Hepatocyte (in vitro differentiated cells): Measurements from ENCODE around the gene TMEM259. TPM values are rescaled to one million over a fixed set of nuclear protein-coding genes. Genes with fewer than 3 reads are reported as not detected.

ENCODE experiments used
- DNase-seq: peaks from one replicate; pipeline ENCODE4 v3.0.0-alpha.2; 2016; ENCODE audit warnings: low spot score
- H2AFZ ChIP-seq: fragments of 200-600 bp; sonication (generic); 2 replicates; pipeline ENCODE4 v1.6.0; 2016; ENCODE audit warnings: antibody characterized with exemption, mild to moderate bottlenecking
- H3K27ac ChIP-seq: fragments of 200-600 bp; sonication (generic); 2 replicates; pipeline ENCODE4 v1.5.1; 2016; ENCODE audit warnings: mild to moderate bottlenecking
- H3K27me3 ChIP-seq: fragments of 200-600 bp; sonication (generic); 2 replicates; pipeline ENCODE4 v1.6.1; 2016
- H3K36me3 ChIP-seq: fragments of 200-600 bp; sonication (generic); replicated peaks from 2 replicates; pipeline ENCODE4 v1.5.1; 2016; ENCODE audit warnings: low read depth; ENCODE audit not compliant: insufficient read depth
- H3K4me1 ChIP-seq: fragments of 200-600 bp; sonication (generic); 2 replicates; pipeline ENCODE4 v1.5.1; 2016; ENCODE audit warnings: mild to moderate bottlenecking, moderate library complexity; ENCODE audit not compliant: insufficient read depth
- H3K4me2 ChIP-seq: fragments of 200-600 bp; sonication (generic); 2 replicates; pipeline ENCODE4 v1.6.0; 2016
- H3K4me3 ChIP-seq: fragments of 200-600 bp; sonication (generic); 2 replicates; pipeline ENCODE4 v1.5.1; 2016; ENCODE audit warnings: mild to moderate bottlenecking
- H3K79me2 ChIP-seq: fragments of 200-600 bp; sonication (generic); 2 replicates; pipeline ENCODE4 v1.6.0; 2017; ENCODE audit warnings: mild to moderate bottlenecking
- H3K9me2 ChIP-seq: fragments of 200-600 bp; sonication (generic); replicated peaks from 2 replicates; pipeline ENCODE4 v1.6.0; 2017; ENCODE audit warnings: mild to moderate bottlenecking; ENCODE audit not compliant: insufficient read depth
- H3K9me3 ChIP-seq: fragments of 200-600 bp; sonication (generic); 2 replicates; pipeline ENCODE4 v1.5.1; 2016; ENCODE audit warnings: low read depth, mild to moderate bottlenecking
- H4K20me1 ChIP-seq: fragments of 200-600 bp; sonication (generic); 2 replicates; pipeline ENCODE4 v1.6.0; 2016; ENCODE audit warnings: mild to moderate bottlenecking; ENCODE audit not compliant: insufficient read depth, poor library complexity, severe bottlenecking
- CTCF ChIP-seq: fragments of 200-600 bp; sonication (generic); IDR thresholded peaks from 2 replicates; pipeline ENCODE4 v1.5.1; 2016; ENCODE audit warnings: antibody characterized with exemption, mild to moderate bottlenecking; ENCODE audit not compliant: poor library complexity
- EZH2 ChIP-seq: fragments of 200-600 bp; sonication (generic); IDR thresholded peaks from 2 replicates; pipeline ENCODE4 v1.6.1; 2016; ENCODE audit warnings: antibody characterized with exemption, mild to moderate bottlenecking, borderline replicate concordance
- EZH2phosphoT487 ChIP-seq: fragments of 200-600 bp; sonication (generic); IDR thresholded peaks from one replicate; pipeline ENCODE4 v1.6.1; 2018; ENCODE audit warnings: antibody characterized with exemption, mild to moderate bottlenecking, low read depth, moderate library complexity; ENCODE audit not compliant: unreplicated experiment, severe bottlenecking
- WGBS: methylation state at CpG from one replicate; pipeline ENCODE4 v1.1.6; 2016; ENCODE audit warnings: low lambda C conversion rate; ENCODE audit errors: missing lambda C conversion rate; 5-methylcytosine and 5-hydroxymethylcytosine counted together
- polyA plus RNA-seq: library from polyadenylated mRNA; unstranded; fragments of >200 nt; fragmentation: Nextera tagmentation; extraction: Ambion mirVana; gene quantifications from 2 replicates; pipeline ENCODE4 v1.2.1, GENCODE V29; 2016
- total RNA-seq: library from RNA; depleted of rRNA; stranded (reverse); fragments of >200 nt; gene quantifications from 2 replicates; pipeline ENCODE4 v1.2.3, GENCODE V29; 2014

Gene TMEM259
- total and polyA plus RNA-seq, 2 experiments from 2014 or later: 169 to 311 TPM

- Histone ChIP-seq H3K27ac (no peak overlapping the region), H3K27me3 (no peaks in the 10 kb centered on the region), H2AFZ (no peak overlapping the region), H3K79me2 (peaks cover 71% of the 10 kb centered on the region), H3K4me3 (no peak overlapping the region), H3K9me3 (no peaks in the 10 kb centered on the region), H4K20me1 (peaks cover 65% of the 10 kb centered on the region), H3K36me3 (no peaks in the 10 kb centered on the region), H3K9me2 (no peaks in the 10 kb centered on the region), H3K4me2 (peak overlapping the region; percentile 99), H3K4me1 (peaks cover 42% of the 10 kb centered on the region)
- TF ChIP-seq CTCF (no peak), EZH2phosphoT487 (no peak), EZH2 (no peak)
- no peak for DNase-seq
- 86% methylated on average over 5 of the region's 5 CpGs for WGBS
Observed at GRCh38 chr19:1018393-1018792, 2.5 kb downstream of the TMEM259 start.

- Histone ChIP-seq H3K27ac (peak overlapping the region; percentile 86), H3K9me3 (no peaks in the 10 kb centered on the region), H3K4me3 (no peak overlapping the region), H3K27me3 (no peaks in the 10 kb centered on the region), H3K79me2 (peaks cover 72% of the 10 kb centered on the region), H3K9me2 (no peaks in the 10 kb centered on the region), H4K20me1 (peaks cover 65% of the 10 kb centered on the region), H3K4me1 (peaks cover 42% of the 10 kb centered on the region), H3K36me3 (no peaks in the 10 kb centered on the region), H3K4me2 (peak overlapping the region; percentile 99), H2AFZ (no peak overlapping the region)
- TF ChIP-seq EZH2phosphoT487 (no peak), EZH2 (no peak), CTCF (no peak)
- no peak for DNase-seq
- 95% methylated on average over 9 of the region's 9 CpGs for WGBS
Observed at GRCh38 chr19:1017906-1018305, 3.0 kb downstream of the TMEM259 start.

GRCh38 chr19:1017115-1017905 is 3.6 kb downstream of the TMEM259 start:
- H3K4me1 ChIP-seq: peaks cover 42% of the 10 kb centered on the region
- 74% methylated on average over 23 of the region's 24 CpGs for WGBS
- H3K4me3 ChIP-seq: no peak overlapping the region

More at GRCh38 chr19:1017115-1017905, 3.6 kb downstream of the TMEM259 start:
- Histone ChIP-seq H3K36me3 (no peaks in the 10 kb centered on the region), H2AFZ (no peak overlapping the region), H3K27me3 (no peaks in the 10 kb centered on the region), H4K20me1 (peaks cover 65% of the 10 kb centered on the region), H3K4me2 (peak overlapping the region; percentile 99), H3K27ac (peak overlapping the region; percentile 86), H3K9me2 (no peaks in the 10 kb centered on the region), H3K9me3 (no peaks in the 10 kb centered on the region), H3K79me2 (peaks cover 74% of the 10 kb centered on the region)
- no peak for TF ChIP-seq EZH2phosphoT487
- TF ChIP-seq EZH2: no peak
- no peak for TF ChIP-seq CTCF
- DNase-seq: no peak
